HG02623 (cell line): ENCODE data around the gene MSANTD3.

Experiments
- ATAC-seq: cut with Tn5 transposase; IDR thresholded peaks from one replicate; pipeline ENCODE4 v1.9.1; 2021; ENCODE audit warnings: moderate library complexity; ENCODE audit not compliant: unreplicated experiment

Gene MSANTD3

GRCh38 chr9:100465274-100465673, 38.3 kb downstream of the MSANTD3 start:
- ATAC-seq, result no peak

- no peak for ATAC-seq
These were observed 38.8 kb downstream of the MSANTD3 start for GRCh38 chr9:100465761-100466160.

DNA sequence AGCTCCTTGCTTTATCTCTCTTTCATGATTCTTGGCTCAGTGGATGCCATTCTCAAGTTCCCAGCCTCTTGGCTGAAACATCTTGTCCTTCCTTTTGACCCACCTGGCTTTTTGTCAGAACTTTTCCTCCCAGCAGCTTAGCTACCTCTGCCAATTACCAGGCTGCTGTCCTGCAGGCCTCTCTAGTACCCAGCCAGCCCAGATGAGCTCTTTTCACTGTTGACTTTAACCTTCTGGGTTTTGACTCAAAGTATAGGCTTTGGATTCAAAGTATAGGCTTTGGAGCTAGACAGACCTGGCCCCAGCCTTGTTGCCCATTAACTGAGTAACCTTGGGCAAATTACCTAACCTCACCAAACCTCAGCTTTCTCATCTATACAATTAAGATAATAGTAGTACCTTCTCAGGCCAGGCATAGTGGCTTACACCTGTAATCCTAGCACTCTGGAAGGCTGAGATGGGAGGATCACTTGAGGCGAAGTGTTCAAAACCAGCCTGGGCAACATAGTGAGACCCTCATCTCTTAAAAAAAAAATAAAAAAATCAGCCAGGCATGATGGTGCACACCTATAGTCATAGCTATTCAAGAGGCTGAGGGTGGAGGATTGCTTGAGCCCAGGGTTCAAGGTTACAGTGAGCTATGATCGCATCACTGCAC, 39.4 kb downstream of the MSANTD3 start:
- no peak for ATAC-seq

DNA sequence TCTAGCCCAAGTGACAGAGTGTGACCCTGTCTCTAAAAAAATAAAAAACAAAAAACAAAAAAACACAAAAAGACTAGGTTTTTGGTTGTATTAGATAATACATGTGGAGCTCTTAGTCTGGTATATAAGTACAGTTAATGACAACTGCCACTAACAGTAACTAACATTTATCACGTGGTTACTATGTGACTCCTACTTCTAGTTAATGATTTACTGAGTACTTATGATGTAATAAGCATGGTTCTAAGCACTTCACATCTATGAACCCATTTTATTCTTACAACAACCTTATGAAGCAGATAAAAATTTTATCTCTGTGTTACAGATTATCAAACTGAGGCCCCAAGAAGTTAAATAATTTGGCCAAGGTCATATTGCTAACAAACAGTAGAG, 39.9 kb downstream of the MSANTD3 start:
- ATAC-seq, result no peak

DNA sequence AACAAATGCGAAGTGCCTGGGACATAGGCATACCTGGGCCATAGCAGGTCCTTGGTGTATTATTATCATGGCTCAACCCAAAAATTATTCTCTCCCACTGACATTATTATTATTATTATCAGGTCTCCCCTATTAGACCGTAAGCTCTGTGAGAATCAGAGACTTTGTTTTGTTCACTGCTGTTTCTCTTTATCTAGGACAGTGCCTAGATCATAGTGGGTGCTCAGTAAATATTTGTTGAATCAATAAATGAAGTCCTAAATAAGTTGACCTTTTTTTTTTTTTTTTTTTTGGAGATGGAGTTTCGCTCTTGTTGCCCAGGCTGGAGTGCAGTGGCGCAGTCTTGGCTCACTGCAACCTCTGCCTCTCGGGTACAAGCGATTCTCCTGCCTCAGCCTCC, 41.1 kb downstream of the MSANTD3 start:
- no peak for ATAC-seq

- ATAC-seq, result no peak
These were observed 45.3 kb downstream of the MSANTD3 start for GRCh38 chr9:100472268-100472667.

DNA sequence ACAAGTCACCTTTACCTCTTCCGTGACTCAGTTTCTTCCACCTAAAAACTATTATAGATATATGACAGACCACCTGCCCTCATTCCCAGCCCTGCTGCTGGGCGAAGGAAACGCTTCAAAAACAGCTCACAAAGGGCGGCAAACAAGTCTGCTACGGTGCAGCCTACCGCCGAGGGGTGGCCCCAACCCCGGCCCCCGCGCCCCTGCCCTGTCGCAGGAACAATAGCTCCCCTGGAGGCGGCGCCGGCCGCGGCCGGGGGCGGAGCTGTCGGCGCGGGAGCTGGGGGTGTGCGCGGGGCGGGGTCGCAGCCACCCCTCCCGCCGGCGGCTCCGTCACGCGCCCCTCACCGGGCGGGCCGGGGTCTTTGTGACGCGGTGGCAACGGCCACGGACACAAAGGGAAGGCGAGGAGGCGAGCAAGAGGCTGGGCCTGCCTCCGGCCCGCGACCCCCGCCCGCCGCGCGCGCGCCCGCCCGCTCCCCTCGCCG, 45.9 kb downstream of the MSANTD3 start, which contains the start of gene TMEFF1:
TSS of gene TMEFF1 (plus strand) at position 362 of the 488 bp plus-strand sequence. CDS start 396 bp downstream, outside the sequence.
- peak; percentile 36 for ATAC-seq

DNA sequence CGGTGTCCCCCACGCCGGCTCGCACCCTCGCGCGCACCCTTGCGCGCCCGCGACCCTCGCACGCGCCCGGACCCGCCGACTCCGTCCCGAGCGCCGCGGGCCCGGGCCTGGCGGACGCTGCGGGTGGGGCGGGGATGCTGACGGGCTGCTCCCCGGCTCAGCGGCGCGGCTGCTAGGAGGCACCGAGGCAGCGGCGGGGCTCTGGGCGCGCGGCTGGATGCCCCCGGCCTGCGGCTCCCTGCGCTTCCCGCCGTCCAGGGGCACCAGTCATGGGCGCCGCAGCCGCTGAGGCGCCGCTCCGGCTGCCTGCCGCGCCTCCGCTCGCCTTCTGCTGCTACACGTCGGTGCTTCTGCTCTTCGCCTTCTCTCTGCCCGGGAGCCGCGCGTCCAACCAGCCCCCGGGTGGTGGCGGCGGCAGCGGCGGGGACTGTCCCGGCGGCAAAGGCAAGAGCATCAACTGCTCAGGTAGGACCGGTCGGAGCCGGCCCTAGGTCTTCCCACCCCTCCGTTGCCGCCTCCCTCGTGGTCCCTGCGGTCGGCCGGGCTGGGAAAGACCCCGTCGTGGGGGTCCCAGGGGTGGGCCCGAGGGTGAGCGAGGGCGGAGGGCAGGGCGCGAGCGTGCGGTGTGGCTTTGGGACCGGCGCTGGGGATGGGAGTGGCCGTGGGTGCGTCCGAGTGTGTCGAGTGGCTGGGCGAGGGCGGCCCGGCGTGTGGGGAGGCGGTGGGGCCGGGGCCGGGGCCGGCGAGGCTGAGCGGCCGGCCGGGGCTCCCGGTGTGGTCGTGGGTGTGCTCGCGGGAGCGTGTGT, 46.5 kb downstream of the MSANTD3 start:
- peak; percentile 57 for ATAC-seq

GRCh38 chr9:100474082-100474923, 47.4 kb downstream of the MSANTD3 start:
- ATAC-seq, result no peak

GRCh38 chr9:100474924-100475276, 48.0 kb downstream of the MSANTD3 start:
- ATAC-seq, result no peak

DNA sequence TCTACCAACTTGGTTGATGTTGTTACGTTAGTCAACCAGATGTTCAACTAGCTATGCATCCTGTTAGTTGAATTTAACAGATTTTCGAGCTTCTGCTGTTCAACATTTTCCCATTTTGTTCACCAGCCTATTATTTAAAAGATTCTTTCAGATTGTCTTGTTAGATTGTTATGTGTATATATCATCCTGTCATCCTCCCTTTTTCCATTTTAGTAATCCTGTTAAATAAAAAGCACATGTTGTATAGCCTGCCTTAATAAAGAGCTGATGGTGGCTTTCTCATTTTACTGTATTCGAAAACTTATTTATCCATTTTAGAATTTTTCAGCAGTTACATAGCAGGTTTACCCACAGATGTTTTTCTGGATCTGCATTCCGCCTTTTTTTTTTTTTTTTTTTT, 50.3 kb downstream of the MSANTD3 start:
- ATAC-seq, result no peak

DNA sequence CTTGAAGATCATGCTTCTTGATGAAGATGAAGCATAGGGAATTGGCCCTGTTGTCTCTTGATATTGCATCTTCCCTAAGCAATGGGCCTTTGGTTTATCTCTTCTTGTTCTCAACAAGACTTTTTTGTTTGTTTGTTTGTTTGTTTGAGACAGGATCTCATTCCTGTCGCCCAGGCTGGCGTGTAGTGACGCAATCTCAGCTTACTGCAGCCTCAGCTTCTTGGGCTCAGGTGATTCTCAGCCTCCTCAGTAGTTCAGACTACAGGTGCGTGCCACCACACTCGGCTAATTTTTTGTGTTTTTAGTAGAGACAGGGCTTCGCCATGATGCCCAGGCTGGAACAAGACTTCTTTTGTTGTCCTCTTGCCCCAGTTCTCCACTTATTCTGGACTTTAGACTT, 51.2 kb downstream of the MSANTD3 start:
- ATAC-seq, result no peak

- no peak for ATAC-seq
These were observed 52.9 kb downstream of the MSANTD3 start for GRCh38 chr9:100479820-100480219.

- no peak for ATAC-seq
These were observed 58.3 kb downstream of the MSANTD3 start for GRCh38 chr9:100485196-100485595.

- no peak for ATAC-seq
These were observed 59.7 kb downstream of the MSANTD3 start for GRCh38 chr9:100486479-100487176.

GRCh38 chr9:100488177-100488576, 61.2 kb downstream of the MSANTD3 start:
- no peak for ATAC-seq

- no peak for ATAC-seq
These were observed 62.9 kb downstream of the MSANTD3 start for GRCh38 chr9:100489836-100490235.

GRCh38 chr9:100492952-100493351, 66.0 kb downstream of the MSANTD3 start:
- ATAC-seq, result no peak

DNA sequence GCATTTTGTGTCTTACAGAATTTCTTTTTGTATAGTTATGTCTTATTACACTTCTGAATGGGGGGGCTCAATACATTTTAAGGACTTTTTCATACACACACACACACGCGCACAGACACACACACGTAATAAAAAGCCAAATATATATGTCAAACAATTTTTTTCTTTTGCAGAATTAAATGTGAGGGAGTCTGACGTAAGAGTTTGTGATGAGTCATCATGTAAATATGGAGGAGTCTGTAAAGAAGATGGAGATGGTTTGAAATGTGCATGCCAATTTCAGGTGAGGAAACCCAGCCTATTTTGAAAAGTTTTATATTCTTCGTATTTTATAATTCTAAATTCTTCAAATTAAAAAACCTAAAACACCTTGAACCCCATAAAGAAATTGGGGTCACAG, 71.6 kb downstream of the MSANTD3 start:
- ATAC-seq, result no peak

DNA sequence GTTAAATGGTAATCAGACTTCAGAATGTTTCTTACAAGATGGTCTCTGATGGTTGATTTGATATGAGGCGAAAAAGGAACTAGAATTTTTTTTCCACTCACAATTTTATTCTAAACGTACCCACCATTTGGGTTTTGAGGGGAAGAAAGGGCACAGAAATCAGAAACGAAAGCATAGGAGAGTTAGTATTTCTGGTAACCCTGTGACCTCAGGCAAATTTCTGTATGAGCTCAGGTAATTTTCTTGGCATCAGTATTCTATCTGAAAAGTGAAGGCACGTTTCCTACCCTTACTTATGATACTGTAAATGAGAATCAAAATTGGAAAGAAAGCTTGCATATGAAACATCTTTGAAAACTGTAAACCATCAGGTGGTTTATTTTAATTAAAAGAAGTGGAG, 72.5 kb downstream of the MSANTD3 start:
- no peak for ATAC-seq

DNA sequence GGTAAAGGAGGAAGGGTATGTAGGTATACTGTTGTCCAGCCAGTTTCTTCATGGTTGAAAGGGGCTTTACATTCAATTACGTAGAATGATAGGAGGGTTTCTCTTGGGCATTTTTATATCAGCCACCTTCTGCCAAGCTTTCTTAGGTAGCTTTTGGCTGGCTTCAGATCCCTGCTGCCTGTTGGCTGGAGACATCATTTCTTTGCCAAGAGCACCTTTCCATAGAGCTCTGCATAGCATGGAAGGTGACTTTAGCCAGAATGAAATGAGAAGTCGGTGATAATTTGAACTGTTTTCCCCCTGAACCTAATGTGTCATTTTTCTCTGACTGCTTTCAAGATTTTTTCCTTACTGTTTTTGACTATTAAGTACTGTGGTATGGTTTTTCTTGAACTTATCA, 72.9 kb downstream of the MSANTD3 start:
- no peak for ATAC-seq
